IPS-20b (cell line): Measurements from ENCODE around the gene C2CD5.

ENCODE experiments used
- H3K27ac ChIP-seq: one replicate; pipeline ENCODE4 v1.5.1; 2013; ENCODE audit warnings: low read length
- H3K27me3 ChIP-seq: 2 replicates; pipeline ENCODE4 v1.6.1; 2013; ENCODE audit warnings: mild to moderate bottlenecking, low read length, inconsistent platforms; ENCODE audit not compliant: insufficient read depth
- H3K36me3 ChIP-seq: 2 replicates; pipeline ENCODE4 v1.6.1; 2013; ENCODE audit warnings: low read depth, mild to moderate bottlenecking, inconsistent platforms, low read length, moderate library complexity; ENCODE audit not compliant: insufficient read depth
- H3K4me1 ChIP-seq: 2 replicates; pipeline ENCODE4 v1.6.1; 2013; ENCODE audit warnings: mild to moderate bottlenecking, control low read depth, inconsistent platforms, low read length, moderate library complexity; ENCODE audit not compliant: insufficient read depth
- H3K4me3 ChIP-seq: 2 replicates; pipeline ENCODE4 v1.5.1; 2013; ENCODE audit warnings: mild to moderate bottlenecking, low read length, inconsistent platforms
- H3K9ac ChIP-seq: 2 replicates; pipeline ENCODE4 v1.6.1; 2013; ENCODE audit warnings: low read depth, mild to moderate bottlenecking, inconsistent platforms, low read length, moderate library complexity
- H3K9me3 ChIP-seq: 2 replicates; pipeline ENCODE4 v1.6.1; 2013; ENCODE audit warnings: mild to moderate bottlenecking, low read depth, low read length, inconsistent platforms; ENCODE audit not compliant: insufficient read depth

Gene C2CD5

DNA sequence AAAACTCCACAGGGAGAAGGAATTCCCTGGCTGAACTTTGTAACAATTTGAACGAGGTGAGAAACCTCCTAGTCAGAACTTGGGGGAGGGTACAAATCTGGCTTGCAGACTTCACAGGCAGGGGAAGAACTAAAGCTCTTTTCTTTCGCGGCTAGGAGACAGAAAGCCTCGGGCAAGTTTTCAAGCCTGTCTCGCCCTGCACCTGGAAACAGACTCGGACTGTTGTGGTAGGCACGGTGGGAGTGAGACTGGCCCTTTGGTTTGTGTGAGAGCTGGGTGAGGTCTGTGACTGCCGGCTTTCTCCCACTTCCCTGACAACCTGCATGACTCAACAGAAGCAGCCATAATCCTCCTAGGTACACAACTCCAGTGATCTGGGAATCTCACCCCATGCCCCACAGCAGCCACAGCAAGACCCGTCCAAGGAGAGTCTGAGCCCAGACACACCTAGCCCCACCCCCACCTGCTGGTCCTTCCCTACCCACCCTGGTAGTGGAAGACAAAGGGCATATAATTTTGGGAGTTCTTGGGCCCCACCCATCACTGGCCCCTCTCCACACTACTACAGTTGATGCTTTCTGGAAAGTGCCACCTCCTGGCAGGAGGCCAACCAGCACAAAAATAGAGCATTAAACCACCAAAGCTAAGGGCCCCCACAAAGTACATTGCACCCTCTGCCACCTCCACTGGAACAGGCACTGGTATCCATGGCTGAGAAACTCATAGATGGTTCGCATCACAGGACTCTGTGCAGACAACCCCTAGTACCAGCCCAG lies 107.1 kb downstream of the C2CD5 start:
- Histone ChIP-seq H3K9ac (no peak overlapping the region), H3K36me3 (no peaks in the 10 kb centered on the region), H3K9me3 (no peaks in the 10 kb centered on the region), H3K4me3 (no peak overlapping the region; the same call in 1 of the 2 replicates), H3K27me3 (no peaks in the 10 kb centered on the region), H3K4me1 (no peaks in the 10 kb centered on the region), H3K27ac (no peak overlapping the region)

DNA sequence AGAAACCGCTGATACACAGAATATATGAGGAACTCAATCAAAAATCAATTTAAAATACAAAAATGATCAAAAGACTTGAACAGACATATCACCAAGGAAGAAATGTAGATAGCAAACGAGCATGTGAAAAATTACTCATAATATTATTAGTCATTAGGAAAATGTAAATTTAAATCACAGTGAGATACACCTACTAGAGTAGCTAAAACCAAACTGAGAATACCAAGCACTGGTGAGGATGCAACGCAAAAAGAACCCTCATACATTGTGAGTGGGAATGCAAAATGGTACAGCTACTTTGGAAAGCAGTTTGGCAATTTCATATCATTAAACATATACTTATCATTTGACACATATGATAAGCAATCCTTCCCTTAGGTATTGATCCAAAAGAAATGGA lies 108.8 kb downstream of the C2CD5 start:
- Histone ChIP-seq H3K9me3 (no peaks in the 10 kb centered on the region), H3K36me3 (no peaks in the 10 kb centered on the region), H3K27ac (no peak overlapping the region), H3K9ac (no peak overlapping the region), H3K4me3 (no peak overlapping the region), H3K27me3 (no peaks in the 10 kb centered on the region), H3K4me1 (no peaks in the 10 kb centered on the region)

DNA sequence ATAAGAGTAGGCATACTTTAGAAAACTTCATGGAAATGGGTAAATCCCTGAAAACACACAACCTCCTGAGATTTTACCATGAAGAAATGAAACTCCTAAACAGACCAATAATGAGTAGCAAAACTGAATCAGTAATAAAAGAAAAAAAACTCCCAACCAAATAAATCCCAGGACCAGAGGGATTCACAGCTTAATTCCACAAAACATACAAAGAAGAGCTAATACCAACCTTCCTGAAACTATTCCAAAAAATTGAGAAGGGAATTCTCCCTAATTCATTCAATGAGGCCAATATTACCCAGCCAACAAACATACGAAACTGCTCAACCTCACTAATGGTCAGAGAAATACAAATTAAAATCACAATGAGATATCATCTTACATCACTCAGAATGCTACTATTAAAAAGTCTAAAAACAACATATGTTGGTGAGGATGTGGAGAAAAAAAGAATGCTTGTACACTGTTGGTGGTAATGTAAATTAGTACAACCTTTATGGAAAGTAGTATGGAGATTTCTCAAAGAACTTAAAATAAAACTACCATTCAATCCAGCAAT lies 112.6 kb downstream of the C2CD5 start:
- no peak overlapping the region for H3K9ac ChIP-seq
- H3K27me3 ChIP-seq = no peaks in the 10 kb centered on the region
- no peak overlapping the region for H3K4me3 ChIP-seq
- H3K36me3 ChIP-seq = no peaks in the 10 kb centered on the region
- H3K27ac ChIP-seq = no peak overlapping the region
- no peaks in the 10 kb centered on the region for H3K4me1 ChIP-seq
- no peaks in the 10 kb centered on the region for H3K9me3 ChIP-seq

- H3K27ac ChIP-seq = no peak overlapping the region
- H3K4me1 ChIP-seq = no peaks in the 10 kb centered on the region
- H3K36me3 ChIP-seq = no peaks in the 10 kb centered on the region
- H3K9ac ChIP-seq = no peak overlapping the region
- no peaks in the 10 kb centered on the region for H3K27me3 ChIP-seq
- H3K9me3 ChIP-seq = no peaks in the 10 kb centered on the region
- H3K4me3 ChIP-seq = no peak overlapping the region
These were observed 127.5 kb downstream of the C2CD5 start for GRCh38 chr12:22416801-22417200.

DNA sequence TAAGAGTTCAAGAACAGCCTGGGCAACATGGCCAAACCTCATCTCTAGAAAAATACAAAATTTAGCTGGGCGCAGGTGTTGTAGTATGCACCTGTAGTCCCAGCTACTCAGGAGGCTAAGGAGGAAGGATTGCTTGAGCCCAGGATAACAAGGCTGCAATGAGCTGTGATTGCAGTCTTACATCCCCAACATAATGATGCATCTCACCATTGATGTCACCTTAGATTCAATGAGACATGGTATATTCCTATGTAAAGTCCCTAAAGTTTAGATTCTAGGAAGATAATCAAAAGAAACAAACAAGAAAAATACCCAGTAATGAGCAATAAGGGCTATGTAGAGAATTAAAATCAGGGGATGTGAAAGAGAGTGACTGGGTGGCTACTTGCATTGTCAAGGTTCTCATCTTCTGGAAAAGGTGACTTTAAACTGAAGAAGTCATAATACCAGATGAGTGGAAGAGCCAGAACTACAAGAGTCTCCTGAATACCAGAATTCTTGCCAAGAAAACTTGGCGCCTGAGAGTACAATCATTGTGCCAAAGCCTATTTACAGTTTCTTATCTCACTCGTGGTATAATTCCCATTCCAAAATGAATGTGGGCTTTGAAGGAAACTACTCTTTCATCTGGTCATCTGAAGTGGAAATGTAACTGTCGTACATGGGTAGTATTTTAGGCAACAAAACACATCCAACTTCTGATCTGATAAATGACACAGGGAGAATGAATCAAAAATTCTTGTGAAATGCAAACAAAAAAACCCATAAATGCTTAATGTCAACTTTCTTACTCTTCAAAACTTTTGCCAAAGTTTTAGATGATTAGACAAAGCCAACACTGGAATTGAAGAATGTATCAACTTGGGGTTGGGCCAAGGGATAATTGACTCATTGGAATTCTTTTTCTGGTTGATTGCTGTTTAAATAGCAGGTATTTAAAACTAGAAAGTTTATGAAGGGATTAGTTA lies 128.7 kb downstream of the C2CD5 start:
- H3K9me3 ChIP-seq = no peaks in the 10 kb centered on the region
- H3K27me3 ChIP-seq = no peaks in the 10 kb centered on the region
- H3K9ac ChIP-seq = no peak overlapping the region
- no peaks in the 10 kb centered on the region for H3K4me1 ChIP-seq
- no peaks in the 10 kb centered on the region for H3K36me3 ChIP-seq
- no peak overlapping the region for H3K27ac ChIP-seq
- H3K4me3 ChIP-seq = no peak overlapping the region

GRCh38 chr12:22414742-22415141 lies 129.6 kb downstream of the C2CD5 start:
- H3K4me3 ChIP-seq = no peak overlapping the region
- H3K27ac ChIP-seq = no peak overlapping the region
- H3K9ac ChIP-seq = no peak overlapping the region

GRCh38 chr12:22413592-22413991 lies 130.8 kb downstream of the C2CD5 start:
- H3K27me3 ChIP-seq = no peaks in the 10 kb centered on the region
- no peak overlapping the region for H3K4me3 ChIP-seq
- no peaks in the 10 kb centered on the region for H3K9me3 ChIP-seq
- no peaks in the 10 kb centered on the region for H3K4me1 ChIP-seq
- H3K9ac ChIP-seq = no peak overlapping the region
- no peak overlapping the region for H3K27ac ChIP-seq
- H3K36me3 ChIP-seq = no peaks in the 10 kb centered on the region

More at GRCh38 chr12:22414742-22415141, 129.6 kb downstream of the C2CD5 start:
- H3K27me3 ChIP-seq = no peaks in the 10 kb centered on the region
- no peaks in the 10 kb centered on the region for H3K9me3 ChIP-seq
- no peaks in the 10 kb centered on the region for H3K4me1 ChIP-seq
- H3K36me3 ChIP-seq = no peaks in the 10 kb centered on the region

DNA sequence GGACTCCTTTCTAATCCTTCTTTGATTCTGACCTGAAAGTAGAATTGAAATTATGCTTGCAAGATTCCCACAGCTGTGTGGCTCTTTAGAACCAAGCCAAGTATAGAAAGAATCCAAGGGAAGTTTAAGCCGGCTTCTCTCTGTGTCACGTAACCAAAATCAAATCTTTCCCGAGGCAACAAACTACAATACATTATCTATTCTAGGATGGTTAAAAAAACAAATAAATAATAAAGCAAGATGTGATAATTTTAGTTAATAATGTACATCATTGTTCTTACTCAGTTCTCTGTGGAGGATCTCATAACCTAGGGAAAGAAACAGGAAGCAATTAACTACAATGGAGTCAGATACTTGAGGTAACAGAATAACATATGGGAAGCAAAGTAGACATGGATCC lies 131.8 kb downstream of the C2CD5 start:
- no peak overlapping the region for H3K27ac ChIP-seq
- H3K9ac ChIP-seq = no peak overlapping the region
- no peaks in the 10 kb centered on the region for H3K4me1 ChIP-seq
- H3K27me3 ChIP-seq = no peaks in the 10 kb centered on the region
- no peaks in the 10 kb centered on the region for H3K36me3 ChIP-seq
- no peak overlapping the region for H3K4me3 ChIP-seq
- H3K9me3 ChIP-seq = no peaks in the 10 kb centered on the region

GRCh38 chr12:22410486-22410885 lies 133.9 kb downstream of the C2CD5 start:
- no peak overlapping the region for H3K4me3 ChIP-seq
- H3K9ac ChIP-seq = no peak overlapping the region
- no peaks in the 10 kb centered on the region for H3K9me3 ChIP-seq
- no peaks in the 10 kb centered on the region for H3K27me3 ChIP-seq
- no peaks in the 10 kb centered on the region for H3K36me3 ChIP-seq
- H3K27ac ChIP-seq = no peak overlapping the region
- H3K4me1 ChIP-seq = no peaks in the 10 kb centered on the region

DNA sequence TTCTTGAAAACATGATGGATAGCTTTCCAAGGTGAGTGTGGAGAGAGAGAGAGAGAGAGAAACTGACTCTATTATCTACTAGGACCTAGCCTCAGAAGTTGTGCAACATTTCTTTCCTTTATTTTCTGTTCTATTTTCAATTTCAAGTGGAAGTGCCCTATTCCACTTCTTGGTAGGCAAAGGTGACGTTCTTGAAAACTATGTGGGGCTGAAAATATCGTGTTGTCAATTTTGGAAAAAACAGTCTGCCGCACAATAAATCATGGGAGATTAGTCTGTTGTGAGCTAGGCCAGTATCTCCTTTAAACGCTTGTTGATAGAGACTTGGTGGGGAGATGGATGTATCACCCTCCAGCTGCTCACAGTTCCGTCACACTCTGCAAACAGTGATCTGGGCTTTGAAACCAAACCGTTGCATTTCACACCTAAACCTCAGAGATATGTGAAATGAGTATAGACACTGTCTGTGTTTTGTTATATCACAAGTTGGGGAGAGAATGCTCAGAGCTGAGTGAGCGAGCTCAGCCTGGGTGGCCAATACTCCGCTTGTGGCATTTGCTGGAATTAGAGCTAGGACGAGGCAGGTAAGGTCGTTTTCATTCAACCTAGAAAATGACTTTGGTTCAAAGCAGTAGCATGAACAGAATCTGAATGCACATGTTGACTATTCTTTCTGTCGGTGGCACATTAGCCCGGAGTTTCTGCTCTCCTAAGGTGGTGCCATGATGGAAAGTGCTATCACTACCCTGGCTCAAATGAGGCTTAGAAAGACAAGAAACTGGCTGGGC lies 134.8 kb downstream of the C2CD5 start:
- Histone ChIP-seq H3K4me1 (no peaks in the 10 kb centered on the region), H3K27ac (no peak overlapping the region), H3K36me3 (no peaks in the 10 kb centered on the region), H3K9me3 (no peaks in the 10 kb centered on the region), H3K27me3 (no peaks in the 10 kb centered on the region), H3K4me3 (no peak overlapping the region), H3K9ac (no peak overlapping the region)
